NB4 (cell line): ENCODE measurements around the gene KLHL30.

Experiments
- DNase-seq: peaks from one replicate; pipeline ENCODE4 v3.0.0; 2010; ENCODE audit warnings: low read depth
- H3K4me3 ChIP-seq: one replicate; pipeline ENCODE4 v1.5.1; 2011; ENCODE audit warnings: mild to moderate bottlenecking, low read depth, low read length, moderate library complexity
- MYC ChIP-seq: IDR thresholded peaks from 2 replicates; pipeline ENCODE4 v1.6.1; 2011; ENCODE audit warnings: low read depth, low read length
- POLR2A ChIP-seq: IDR thresholded peaks from 2 replicates; pipeline ENCODE4 v1.6.1; 2011; ENCODE audit warnings: mild to moderate bottlenecking; ENCODE audit not compliant: insufficient read length; ENCODE audit errors: extremely low read depth
- TF ChIP-seq, protein P1 (sequence below): IDR thresholded peaks from one replicate; pipeline ENCODE4 v1.5.1; 2012; ENCODE audit warnings: low read depth, low read length
- TF ChIP-seq, protein P2 (sequence below): IDR thresholded peaks from 2 replicates; pipeline ENCODE4 v1.6.1; 2011; ENCODE audit warnings: low read depth, low read length

KLHL30 gene

DNA sequence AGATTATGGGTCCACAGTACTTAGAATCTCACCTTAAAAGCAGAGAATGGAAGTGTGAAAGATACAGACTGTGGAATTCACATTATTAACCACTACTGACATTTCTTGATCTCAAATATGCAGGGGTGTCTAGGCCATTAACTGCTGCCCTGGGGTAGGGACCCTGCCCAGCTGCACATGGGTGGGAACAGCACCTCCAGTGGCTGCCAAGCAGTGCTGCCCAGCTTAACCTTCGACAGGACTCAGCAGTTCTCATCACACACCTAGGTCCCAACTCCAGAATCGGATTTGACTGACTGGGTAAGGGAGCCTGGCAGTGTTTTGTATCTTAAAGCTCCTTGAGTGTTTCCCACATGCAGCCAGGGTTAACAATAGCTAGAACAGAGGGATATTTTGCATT is 35.2 kb downstream of the KLHL30 start:
- TF ChIP-seq, protein P1, sequence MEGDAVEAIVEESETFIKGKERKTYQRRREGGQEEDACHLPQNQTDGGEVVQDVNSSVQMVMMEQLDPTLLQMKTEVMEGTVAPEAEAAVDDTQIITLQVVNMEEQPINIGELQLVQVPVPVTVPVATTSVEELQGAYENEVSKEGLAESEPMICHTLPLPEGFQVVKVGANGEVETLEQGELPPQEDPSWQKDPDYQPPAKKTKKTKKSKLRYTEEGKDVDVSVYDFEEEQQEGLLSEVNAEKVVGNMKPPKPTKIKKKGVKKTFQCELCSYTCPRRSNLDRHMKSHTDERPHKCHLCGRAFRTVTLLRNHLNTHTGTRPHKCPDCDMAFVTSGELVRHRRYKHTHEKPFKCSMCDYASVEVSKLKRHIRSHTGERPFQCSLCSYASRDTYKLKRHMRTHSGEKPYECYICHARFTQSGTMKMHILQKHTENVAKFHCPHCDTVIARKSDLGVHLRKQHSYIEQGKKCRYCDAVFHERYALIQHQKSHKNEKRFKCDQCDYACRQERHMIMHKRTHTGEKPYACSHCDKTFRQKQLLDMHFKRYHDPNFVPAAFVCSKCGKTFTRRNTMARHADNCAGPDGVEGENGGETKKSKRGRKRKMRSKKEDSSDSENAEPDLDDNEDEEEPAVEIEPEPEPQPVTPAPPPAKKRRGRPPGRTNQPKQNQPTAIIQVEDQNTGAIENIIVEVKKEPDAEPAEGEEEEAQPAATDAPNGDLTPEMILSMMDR = peak; percentile 28
- TF ChIP-seq, protein P2, sequence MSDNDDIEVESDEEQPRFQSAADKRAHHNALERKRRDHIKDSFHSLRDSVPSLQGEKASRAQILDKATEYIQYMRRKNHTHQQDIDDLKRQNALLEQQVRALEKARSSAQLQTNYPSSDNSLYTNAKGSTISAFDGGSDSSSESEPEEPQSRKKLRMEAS = no peak
- no peak for DNase-seq
- no peak overlapping the region for H3K4me3 ChIP-seq

DNA sequence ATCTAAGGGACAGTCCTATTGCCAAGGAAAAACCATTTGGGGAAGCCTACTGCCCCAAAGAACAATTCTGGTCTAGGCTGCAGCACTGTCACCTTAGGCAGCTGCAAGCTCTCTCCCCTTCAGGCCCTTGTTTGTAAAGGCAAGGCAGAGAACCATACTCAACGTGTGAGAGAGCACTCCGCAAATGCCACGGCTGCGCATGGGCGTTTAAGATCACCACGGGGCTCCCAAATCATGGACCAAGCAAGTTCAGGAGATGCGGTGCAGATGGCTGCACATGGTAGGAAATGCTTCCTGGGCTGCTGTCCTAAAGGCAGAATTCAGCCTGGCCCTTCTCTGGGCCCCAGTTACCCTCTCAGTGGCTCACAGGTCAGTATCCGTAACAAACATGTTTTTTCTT is 35.8 kb downstream of the KLHL30 start:
- no peak overlapping the region for H3K4me3 ChIP-seq
- DNase-seq = no peak
- no peak for TF ChIP-seq POLR2A
- no peak for TF ChIP-seq MYC
- TF ChIP-seq, protein P1 = no peak
- TF ChIP-seq, protein P2 = no peak

DNA sequence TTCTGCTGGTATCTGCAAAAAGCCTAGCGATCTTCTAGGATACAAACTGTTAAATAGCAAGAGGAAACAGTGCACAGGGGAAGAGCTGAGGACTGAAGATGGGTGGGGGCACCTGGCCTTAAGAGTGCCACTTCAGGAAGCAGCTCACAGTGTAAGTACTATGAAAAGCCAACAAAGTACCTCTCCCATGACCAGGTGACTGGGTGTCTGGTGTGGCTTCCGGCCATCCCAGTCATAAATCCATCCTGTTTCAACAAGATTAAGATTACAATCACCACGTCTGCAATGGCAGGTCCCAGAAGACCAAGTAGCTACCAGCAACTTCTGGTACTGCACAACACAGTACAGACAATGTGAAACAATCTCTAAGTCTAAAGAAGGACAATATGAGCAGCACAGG is 36.2 kb downstream of the KLHL30 start:
- H3K4me3 ChIP-seq = no peak overlapping the region
- TF ChIP-seq, protein P1 = no peak
- no peak for TF ChIP-seq MYC
- no peak for DNase-seq

DNA sequence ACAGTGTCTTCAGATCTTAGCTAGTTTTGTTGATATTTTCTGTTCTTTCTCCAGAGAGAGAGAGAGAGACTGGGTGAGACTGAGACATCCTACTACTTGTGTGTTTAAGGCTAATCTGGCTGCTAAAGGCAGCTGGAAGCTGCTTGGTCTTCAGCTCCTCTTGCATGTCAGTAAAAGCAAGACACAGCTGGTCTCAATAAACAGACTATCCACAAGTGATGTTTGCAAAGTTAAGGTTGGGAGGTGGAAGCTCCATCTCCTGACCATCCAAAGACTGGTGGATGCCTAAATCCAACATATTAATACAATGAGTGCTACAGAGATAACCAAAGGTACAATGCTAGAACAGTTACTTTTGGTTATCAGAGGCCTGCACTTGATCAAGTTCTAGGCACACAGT is 38.1 kb downstream of the KLHL30 start:
- DNase-seq = no peak
- TF ChIP-seq, protein P2 = no peak
- TF ChIP-seq, protein P1 = no peak
- TF ChIP-seq MYC (no peak), POLR2A (no peak)
- H3K4me3 ChIP-seq = no peak overlapping the region

DNA sequence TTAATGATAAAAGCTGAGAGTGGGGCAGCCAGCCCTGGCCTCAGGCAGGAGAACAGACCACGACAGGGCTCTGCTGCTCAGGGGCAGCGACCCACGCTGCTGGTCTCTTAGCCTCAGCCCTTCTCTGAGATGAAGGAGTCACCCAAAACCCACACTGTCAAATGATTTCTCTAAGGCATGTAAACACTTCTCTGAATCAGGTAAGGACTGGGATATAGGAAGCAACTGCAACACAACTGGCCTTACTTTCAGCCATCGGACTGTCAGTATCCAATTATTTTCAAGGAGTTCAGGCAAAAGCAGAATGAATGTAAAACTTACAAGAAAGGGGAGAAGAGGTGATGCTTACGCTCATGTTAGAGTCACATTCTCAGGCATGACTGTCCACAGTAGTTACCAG is 42.1 kb downstream of the KLHL30 start:
- TF ChIP-seq MYC = no peak
- no peak for DNase-seq
- H3K4me3 ChIP-seq = no peak overlapping the region

DNA sequence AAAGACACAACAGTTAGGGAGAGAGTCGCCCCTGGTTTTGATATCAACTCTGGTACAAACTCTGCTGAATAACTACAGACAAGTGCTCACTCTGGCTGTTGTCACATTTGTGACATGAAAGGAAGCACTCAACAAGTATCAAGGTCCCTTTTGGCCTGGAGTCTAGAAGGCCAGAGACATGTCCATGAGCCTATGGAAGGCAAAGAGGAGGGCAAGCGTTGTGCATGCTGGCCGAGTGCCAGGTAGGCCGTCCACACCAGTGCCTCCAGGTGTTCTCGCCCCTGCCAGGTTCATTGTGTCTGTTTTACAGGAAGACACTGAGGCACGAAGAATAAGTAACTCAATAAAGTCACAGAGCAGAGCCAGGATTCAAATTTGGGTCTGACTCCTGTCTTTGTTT is 43.9 kb downstream of the KLHL30 start:
- no peak for DNase-seq
- TF ChIP-seq, protein P1 = no peak
- TF ChIP-seq POLR2A = no peak
- TF ChIP-seq, protein P2 = no peak
- TF ChIP-seq MYC = no peak

More for the DNA sequence above, 43.9 kb downstream of the KLHL30 start:
- H3K4me3 ChIP-seq = no peak overlapping the region
